ENCODE measurements around the gene CD48. TPM values are rescaled to one million over a fixed set of nuclear protein-coding genes. Genes with fewer than 3 reads are reported as not detected.

CD48 gene
- total and polyA plus RNA-seq, 2 donors = 157 to 208 TPM

- DNase-seq (ENCODE audit: low read depth in 6 of 9, low spot score in 9 of 9) = peak in 1 of 9 donors; percentile 74
- Histone ChIP-seq H3K4me3 (ENCODE audit: low read length in 2 of 2) (no peak overlapping the region), H3K4me1 (ENCODE audit: control insufficient read depth in 2 of 2, insufficient read depth in 2 of 2, low read length in 2 of 2) (peaks cover 48 to 83% of the 10 kb centered on the region in 2 donors), H3K27me3 (ENCODE audit: control insufficient read depth in 2 of 2, insufficient read depth in 1 of 2, low read length in 1 of 2) (no peaks in the 10 kb centered on the region), H3K36me3 (ENCODE audit: control insufficient read depth in 2 of 2, insufficient read depth in 2 of 2, low read length in 1 of 2) (peaks cover 0 to 3% of the 10 kb centered on the region in 2 donors), H3K27ac (ENCODE audit: low read depth in 1 of 2, low read length in 1 of 2) (peak overlapping the region; percentile 84 to 96), H3K9me3 (ENCODE audit: control insufficient read depth in 2 of 2, insufficient read depth in 1 of 2, low read length in 1 of 2) (no peaks in the 10 kb centered on the region)
- WGBS = 1% methylated on average over 1 of the region's 1 CpG
Observed at GRCh38 chr1:160651433-160652064, 60.1 kb downstream of the CD48 start.

GRCh38 chr1:160647329-160647720 is 64.3 kb downstream of the CD48 start:
- 46% methylated on average over 3 of the region's 3 CpGs for WGBS
- no peaks in the 10 kb centered on the region for H3K9me3 ChIP-seq (ENCODE audit: control insufficient read depth in 2 of 2, insufficient read depth in 1 of 2, low read length in 1 of 2)
- H3K4me3 ChIP-seq (ENCODE audit: low read length in 2 of 2) = peak overlapping the region; percentile 72 to 75
- no peaks in the 10 kb centered on the region for H3K27me3 ChIP-seq (ENCODE audit: control insufficient read depth in 2 of 2, insufficient read depth in 1 of 2, low read length in 1 of 2)
- peak overlapping the region; percentile 84 to 90 for H3K27ac ChIP-seq (ENCODE audit: low read depth in 1 of 2, low read length in 1 of 2)
- H3K4me1 ChIP-seq (ENCODE audit: control insufficient read depth in 2 of 2, insufficient read depth in 2 of 2, low read length in 2 of 2) = peaks cover 14 to 58% of the 10 kb centered on the region in 2 donors
- DNase-seq (ENCODE audit: low read depth in 6 of 9, low spot score in 9 of 9) = no peak
- H3K36me3 ChIP-seq (ENCODE audit: control insufficient read depth in 2 of 2, insufficient read depth in 2 of 2, low read length in 1 of 2) = peaks cover 5 to 10% of the 10 kb centered on the region in 2 donors

- WGBS = 21% methylated on average over 11 of the region's 11 CpGs
- peak within 1 kb of the TSS; percentile 72 to 75 for H3K4me3 ChIP-seq (ENCODE audit: low read length in 2 of 2)
- H3K27ac ChIP-seq (ENCODE audit: low read depth in 1 of 2, low read length in 1 of 2) = peak within 1 kb of the TSS; percentile 84 to 90
- peaks cover 9 to 55% of the 10 kb centered on the region in 2 donors for H3K4me1 ChIP-seq (ENCODE audit: control insufficient read depth in 2 of 2, insufficient read depth in 2 of 2, low read length in 2 of 2)
- no peaks in the 10 kb centered on the region for H3K27me3 ChIP-seq (ENCODE audit: control insufficient read depth in 2 of 2, insufficient read depth in 1 of 2, low read length in 1 of 2)
- peak in 6 of 9 donors; percentile 49 to 83 (median 68) for DNase-seq (ENCODE audit: low read depth in 6 of 9, low spot score in 9 of 9)
- peaks cover 5 to 10% of the 10 kb centered on the region in 2 donors for H3K36me3 ChIP-seq (ENCODE audit: control insufficient read depth in 2 of 2, insufficient read depth in 2 of 2, low read length in 1 of 2)
- H3K9me3 ChIP-seq (ENCODE audit: control insufficient read depth in 2 of 2, insufficient read depth in 1 of 2, low read length in 1 of 2) = no peaks in the 10 kb centered on the region
Observed at GRCh38 chr1:160646711-160647328, 64.8 kb downstream of the CD48 start, which contains the start of gene SLAMF1. Gene SLAMF1 (minus strand): TSS chr1:160647044. CDS start chr1:160646945, 99 bp downstream.

- Histone ChIP-seq H3K36me3 (ENCODE audit: control insufficient read depth in 2 of 2, insufficient read depth in 2 of 2, low read length in 1 of 2) (peaks cover 5 to 10% of the 10 kb centered on the region in 2 donors), H3K4me3 (ENCODE audit: low read length in 2 of 2) (peak overlapping the region; percentile 72 to 75), H3K4me1 (ENCODE audit: control insufficient read depth in 2 of 2, insufficient read depth in 2 of 2, low read length in 2 of 2) (peaks cover 9 to 55% of the 10 kb centered on the region in 2 donors), H3K9me3 (ENCODE audit: control insufficient read depth in 2 of 2, insufficient read depth in 1 of 2, low read length in 1 of 2) (no peaks in the 10 kb centered on the region), H3K27me3 (ENCODE audit: control insufficient read depth in 2 of 2, insufficient read depth in 1 of 2, low read length in 1 of 2) (no peaks in the 10 kb centered on the region), H3K27ac (ENCODE audit: low read depth in 1 of 2, low read length in 1 of 2) (peak overlapping the region; percentile 84 to 90)
- DNase-seq (ENCODE audit: low read depth in 6 of 9, low spot score in 9 of 9) = no peak
- 98% methylated on average over 1 of the region's 1 CpG for WGBS
Observed at GRCh38 chr1:160646180-160646579, 65.4 kb downstream of the CD48 start.

GRCh38 chr1:160645386-160646130 is 66.1 kb downstream of the CD48 start:
- Histone ChIP-seq H3K27me3 (ENCODE audit: control insufficient read depth in 2 of 2, insufficient read depth in 1 of 2, low read length in 1 of 2) (no peaks in the 10 kb centered on the region), H3K27ac (ENCODE audit: low read depth in 1 of 2, low read length in 1 of 2) (peak overlapping the region; percentile 84 to 90), H3K4me3 (ENCODE audit: low read length in 2 of 2) (peak overlapping the region; percentile 72 to 75), H3K36me3 (ENCODE audit: control insufficient read depth in 2 of 2, insufficient read depth in 2 of 2, low read length in 1 of 2) (peaks cover 5 to 14% of the 10 kb centered on the region in 2 donors), H3K4me1 (ENCODE audit: control insufficient read depth in 2 of 2, insufficient read depth in 2 of 2, low read length in 2 of 2) (peaks cover 9 to 54% of the 10 kb centered on the region in 2 donors), H3K9me3 (ENCODE audit: control insufficient read depth in 2 of 2, insufficient read depth in 1 of 2, low read length in 1 of 2) (no peaks in the 10 kb centered on the region)
- DNase-seq (ENCODE audit: low read depth in 6 of 9, low spot score in 9 of 9) = peak in 1 of 9 donors; percentile 49
- WGBS = 86% methylated on average over 13 of the region's 13 CpGs

GRCh38 chr1:160644399-160644798 is 67.2 kb downstream of the CD48 start:
- no peak for DNase-seq (ENCODE audit: low read depth in 6 of 9, low spot score in 9 of 9)
- peak overlapping the region; percentile 72 to 75 for H3K4me3 ChIP-seq (ENCODE audit: low read length in 2 of 2)
- peak overlapping the region; percentile 80 to 90 for H3K27ac ChIP-seq (ENCODE audit: low read depth in 1 of 2, low read length in 1 of 2)
- H3K36me3 ChIP-seq (ENCODE audit: control insufficient read depth in 2 of 2, insufficient read depth in 2 of 2, low read length in 1 of 2) = peaks cover 5 to 15% of the 10 kb centered on the region in 2 donors
- H3K27me3 ChIP-seq (ENCODE audit: control insufficient read depth in 2 of 2, insufficient read depth in 1 of 2, low read length in 1 of 2) = no peaks in the 10 kb centered on the region
- peaks cover 10 to 55% of the 10 kb centered on the region in 2 donors for H3K4me1 ChIP-seq (ENCODE audit: control insufficient read depth in 2 of 2, insufficient read depth in 2 of 2, low read length in 2 of 2)
- no peaks in the 10 kb centered on the region for H3K9me3 ChIP-seq (ENCODE audit: control insufficient read depth in 2 of 2, insufficient read depth in 1 of 2, low read length in 1 of 2)

- Histone ChIP-seq H3K4me1 (ENCODE audit: control insufficient read depth in 2 of 2, insufficient read depth in 2 of 2, low read length in 2 of 2) (peaks cover 16 to 59% of the 10 kb centered on the region in 2 donors), H3K4me3 (ENCODE audit: low read length in 2 of 2) (peak overlapping the region; percentile 72 to 75), H3K36me3 (ENCODE audit: control insufficient read depth in 2 of 2, insufficient read depth in 2 of 2, low read length in 1 of 2) (peaks cover 5 to 18% of the 10 kb centered on the region in 2 donors), H3K27ac (ENCODE audit: low read depth in 1 of 2, low read length in 1 of 2) (peak overlapping the region; percentile 61 to 82), H3K27me3 (ENCODE audit: control insufficient read depth in 2 of 2, insufficient read depth in 1 of 2, low read length in 1 of 2) (no peaks in the 10 kb centered on the region), H3K9me3 (ENCODE audit: control insufficient read depth in 2 of 2, insufficient read depth in 1 of 2, low read length in 1 of 2) (no peaks in the 10 kb centered on the region)
- no peak for DNase-seq (ENCODE audit: low read depth in 6 of 9, low spot score in 9 of 9)
- WGBS = 95% methylated on average over 5 of the region's 5 CpGs
Observed at GRCh38 chr1:160643138-160643537, 68.5 kb downstream of the CD48 start.

GRCh38 chr1:160642281-160642644 is 69.4 kb downstream of the CD48 start:
- Histone ChIP-seq H3K9me3 (ENCODE audit: control insufficient read depth in 2 of 2, insufficient read depth in 1 of 2, low read length in 1 of 2) (no peaks in the 10 kb centered on the region), H3K27ac (ENCODE audit: low read depth in 1 of 2, low read length in 1 of 2) (peak overlapping the region; percentile 82 to 92), H3K4me1 (ENCODE audit: control insufficient read depth in 2 of 2, insufficient read depth in 2 of 2, low read length in 2 of 2) (peaks cover 20 to 65% of the 10 kb centered on the region in 2 donors), H3K27me3 (ENCODE audit: control insufficient read depth in 2 of 2, insufficient read depth in 1 of 2, low read length in 1 of 2) (no peaks in the 10 kb centered on the region), H3K36me3 (ENCODE audit: control insufficient read depth in 2 of 2, insufficient read depth in 2 of 2, low read length in 1 of 2) (peaks cover 6 to 23% of the 10 kb centered on the region in 2 donors), H3K4me3 (ENCODE audit: low read length in 2 of 2) (peak overlapping the region; percentile 72 to 75)
- 98% methylated on average over 2 of the region's 2 CpGs for WGBS
- DNase-seq (ENCODE audit: low read depth in 6 of 9, low spot score in 9 of 9) = no peak
